HCT116 (cell line): ENCODE results near the gene NOP16. TPM values are rescaled to one million over a fixed set of nuclear protein-coding genes. Genes with fewer than 3 reads are reported as not detected.

ENCODE experiments used
- ATAC-seq: fragments of 200-7000 bp; cut with Tn5 transposase; 2 replicates; pipeline ENCODE4 v1.9.1; 2020; ENCODE audit warnings: mild to moderate bottlenecking, moderate library complexity
- BruUV-seq: library from RNA; stranded (reverse); fragments of 400-500 nt; replicated peaks from 2 replicates; lab custom pipeline; 2021; lab: Mats Ljungman, UMichigan
- CTCF ChIA-PET: fragments of 300-600 bp; sonication (Branson Sonifier 250); formaldehyde crosslinking; loops from one replicate; lab custom pipeline; 2021; ENCODE audit warnings: antibody characterized with exemption; lab: Charles Lee
- POLR2A ChIA-PET: fragments of 300-600, 350-600 bp; sonication (Branson Sonifier 250); formaldehyde crosslinking; loops from one replicate; lab custom pipeline; 2021; ENCODE audit warnings: antibody characterized with exemption; lab: Charles Lee
- RAD21 ChIA-PET, 2 experiments: fragments of 300-600 bp; sonication (Branson Sonifier 250); formaldehyde crosslinking; loops; one replicate each; lab custom pipeline; 2023; ENCODE audit warnings: low total read pairs in 2 of 2; ENCODE audit not compliant: uncharacterized antibody in 2 of 2, unreplicated experiment in 2 of 2, low non-redundant PET in 1 of 2; lab: Charles Lee
- DNase-seq: peaks from one replicate; pipeline ENCODE4 v3.0.0-alpha.2; 2010; ENCODE audit warnings: low read depth, low spot score
- H2AFZ ChIP-seq: fragments of 200-600 bp; shearing (Covaris generic), sonication (generic); 2 replicates; pipeline ENCODE4 v1.6.1; 2017; ENCODE audit warnings: low read depth, mixed run types, mixed read lengths, antibody characterized with exemption, low read length; ENCODE audit not compliant: poor library complexity, severe bottlenecking
- H3K27ac ChIP-seq: 2 replicates; pipeline ENCODE4 v1.5.1; 2012; ENCODE audit warnings: low read depth, low read length
- H3K27me3 ChIP-seq: fragments of 200-600 bp; sonication (generic); 2 replicates; pipeline ENCODE4 v1.6.1; 2016; ENCODE audit warnings: mixed run types, low read length, mixed read lengths; ENCODE audit not compliant: insufficient read depth
- H3K36me3 ChIP-seq, 2 experiments: fragments of 200-500 bp in 1 of 2; fragments of 200-600 bp in 1 of 2; sonication (Bioruptor generic) in 1 of 2; sonication (generic) in 1 of 2; 2 replicates each; pipeline versions ENCODE4 v1.5.1 to v1.6.1; 2014 to 2016; ENCODE audit warnings: low read length in 2 of 2, inconsistent platforms in 1 of 2, mixed read lengths in 1 of 2, mixed run types in 1 of 2; ENCODE audit not compliant: insufficient read depth in 2 of 2, control insufficient read depth in 1 of 2
- H3K4me1 ChIP-seq, 2 experiments: fragments of 200-600 bp in 1 of 2; sonication (generic) in 1 of 2; 2 replicates each; pipeline versions ENCODE4 v1.5.1 to v1.6.1; 2012 to 2017; ENCODE audit warnings: low read length in 2 of 2, inconsistent platforms in 1 of 2, mild to moderate bottlenecking in 1 of 2, mixed read lengths in 1 of 2, mixed run types in 1 of 2, moderate library complexity in 1 of 2; ENCODE audit not compliant: insufficient read depth in 2 of 2, control insufficient read depth in 1 of 2
- H3K4me2 ChIP-seq: fragments of 200-600 bp; sonication (generic); 2 replicates; pipeline ENCODE4 v1.6.1; 2017; ENCODE audit warnings: mixed run types, low read length, mixed read lengths
- H3K4me3 ChIP-seq, 2 experiments: fragments of 200-600 bp in 1 of 2; sonication (generic) in 1 of 2; replicated peaks in 1 of 2; 2 replicates each; pipeline ENCODE4 v1.5.1; 2011 to 2016; ENCODE audit warnings: low read length in 2 of 2, control low read depth in 1 of 2, low read depth in 1 of 2, mild to moderate bottlenecking in 1 of 2, mixed read lengths in 1 of 2, mixed run types in 1 of 2
- H3K79me2 ChIP-seq: fragments of 200-600 bp; sonication (generic); 2 replicates; pipeline ENCODE4 v1.6.1; 2017; ENCODE audit warnings: mild to moderate bottlenecking, mixed run types, low read length, moderate library complexity, mixed read lengths; ENCODE audit not compliant: insufficient read depth
- H3K9ac ChIP-seq: fragments of 200-600 bp; sonication (generic); 2 replicates; pipeline ENCODE4 v1.6.1; 2016; ENCODE audit warnings: low read length, mixed read lengths
- H3K9me2 ChIP-seq: fragments of 200-600 bp; sonication (generic), shearing (Covaris generic); 2 replicates; pipeline ENCODE4 v1.6.1; 2017; ENCODE audit warnings: mixed run types, mild to moderate bottlenecking, moderate library complexity; ENCODE audit not compliant: insufficient read depth
- H3K9me3 ChIP-seq, 2 experiments: fragments of 200-500 bp in 1 of 2; fragments of 200-600 bp in 1 of 2; sonication (Bioruptor generic) in 1 of 2; sonication (generic) in 1 of 2; 2 replicates each; pipeline ENCODE4 v1.6.1; 2014 to 2017; ENCODE audit warnings: low read length in 2 of 2, mixed read lengths in 2 of 2, inconsistent platforms in 1 of 2, low read depth in 1 of 2, mild to moderate bottlenecking in 1 of 2, mixed run types in 1 of 2, moderate library complexity in 1 of 2; ENCODE audit not compliant: control insufficient read depth in 1 of 2, insufficient read depth in 1 of 2
- H4K20me1 ChIP-seq: fragments of 200-600 bp; sonication (generic), shearing (Covaris generic); 2 replicates; pipeline ENCODE4 v1.6.1; 2017; ENCODE audit warnings: mixed run types, mild to moderate bottlenecking, moderate library complexity; ENCODE audit not compliant: insufficient read depth
- ATF3 ChIP-seq: IDR thresholded peaks from 2 replicates; pipeline ENCODE4 v1.6.1; 2012
- CBX3 ChIP-seq: IDR thresholded peaks from 2 replicates; pipeline ENCODE4 v1.6.1; 2012; ENCODE audit warnings: low read depth
- CEBPB ChIP-seq: IDR thresholded peaks from 2 replicates; pipeline ENCODE4 v1.6.1; 2012; ENCODE audit warnings: low read depth
- ELF1 ChIP-seq: IDR thresholded peaks from 2 replicates; pipeline ENCODE4 v1.6.1; 2012; ENCODE audit warnings: low read depth, borderline replicate concordance
- EZH2phosphoT487 ChIP-seq: fragments of 200-600 bp; IDR thresholded peaks from 2 replicates; pipeline ENCODE4 v1.6.1; 2018; ENCODE audit warnings: antibody characterized with exemption, borderline replicate concordance
- FOSL1 ChIP-seq: IDR thresholded peaks from 2 replicates; pipeline ENCODE4 v1.6.1; 2012; ENCODE audit warnings: low read depth
- JUND ChIP-seq: IDR thresholded peaks from 2 replicates; pipeline ENCODE4 v1.6.1; 2012
- POLR2A ChIP-seq: IDR thresholded peaks from 2 replicates; pipeline ENCODE4 v1.7.0; 2011; ENCODE audit warnings: borderline replicate concordance; ENCODE audit not compliant: insufficient read depth, insufficient read length; ENCODE audit errors: extremely low read depth
- POLR2AphosphoS5 ChIP-seq: IDR thresholded peaks from 2 replicates; pipeline ENCODE4 v1.6.1; 2011; ENCODE audit warnings: mild to moderate bottlenecking, low read depth, low read length, moderate library complexity
- SIN3A ChIP-seq: IDR thresholded peaks from 2 replicates; pipeline ENCODE4 v1.6.1; 2012; ENCODE audit warnings: low read depth
- SP1 ChIP-seq: IDR thresholded peaks from 2 replicates; pipeline ENCODE4 v1.6.1; 2012; ENCODE audit warnings: low read depth
- SRF ChIP-seq: IDR thresholded peaks from 2 replicates; pipeline ENCODE4 v1.6.1; 2012; ENCODE audit warnings: low read depth
- TCF7L2 ChIP-seq: IDR thresholded peaks from 2 replicates; pipeline ENCODE4 v1.7.0; 2011; ENCODE audit warnings: borderline replicate concordance, inconsistent platforms; ENCODE audit not compliant: insufficient read depth, insufficient read length; ENCODE audit errors: extremely low read depth
- YY1 ChIP-seq: IDR thresholded peaks from 2 replicates; pipeline ENCODE4 v1.6.1; 2011; ENCODE audit warnings: low read length, low read depth, moderate library complexity, mild to moderate bottlenecking; ENCODE audit not compliant: insufficient replicate concordance; ENCODE audit errors: extremely low read depth
- intact Hi-C: fragments of 100-400 bp; cut with micrococcal nuclease; formaldehyde crosslinking; loops from 2 replicates; pipeline ENCODE4 v1.10.0; 2022
- total RNA-seq: library from RNA; stranded (reverse); gene quantifications from one replicate; pipeline ENCODE4 v1.2.1, GENCODE V29; 2021; ENCODE audit not compliant: unreplicated experiment
- TF ChIP-seq, protein P1 (sequence below): IDR thresholded peaks from 2 replicates; pipeline ENCODE4 v1.6.1; 2011; ENCODE audit warnings: mild to moderate bottlenecking, low read length, moderate library complexity; ENCODE audit not compliant: insufficient replicate concordance; ENCODE audit errors: extremely low read depth
- TF ChIP-seq, protein P2 (sequence below), 3 experiments: fragments of 200-600 bp in 1 of 3; sonication (generic) in 1 of 3; IDR thresholded peaks in 2 of 3; conservative IDR thresholded peaks in 1 of 3; 2 replicates each; pipeline ENCODE4 v1.5.1; 2012 to 2017; ENCODE audit warnings: low read depth in 2 of 3, low read length in 2 of 3, antibody characterized with exemption in 1 of 3, borderline replicate concordance in 1 of 3, control low read depth in 1 of 3, mild to moderate bottlenecking in 1 of 3, mixed read lengths in 1 of 3, mixed run types in 1 of 3, moderate library complexity in 1 of 3; ENCODE audit not compliant: insufficient read depth in 1 of 3
- TF ChIP-seq, protein P3 (sequence below): IDR thresholded peaks from 2 replicates; pipeline ENCODE4 v1.6.1; 2012; ENCODE audit warnings: low read depth

The NOP16 gene
- total RNA-seq, 1 experiment from 2014 or later, result 67.1 TPM

GRCh38 chr5:176396330-176396729 lies 7.9 kb upstream of the NOP16 start:
- CTCF ChIA-PET, result no interaction called here
- Histone ChIP-seq H3K9me2 (no peaks in the 10 kb centered on the region), H3K79me2 (no peaks in the 10 kb centered on the region; the same call in none of the 2 replicates), H3K9me3 (no peaks in the 10 kb centered on the region), H3K36me3 (peaks cover 2% of the 10 kb centered on the region in 2 experiments; a peak in 1 of 4 replicates), H3K4me1 (peaks cover 13 to 15% of the 10 kb centered on the region in 2 experiments), H2AFZ (no peak overlapping the region), H3K27me3 (no peaks in the 10 kb centered on the region), H3K27ac (no peak overlapping the region), H3K4me2 (no peak overlapping the region), H4K20me1 (no peaks in the 10 kb centered on the region), H3K9ac (no peak overlapping the region), H3K4me3 (no peak overlapping the region)
- POLR2A ChIA-PET, result no interaction called here
- no TSS peak for BruUV-seq
- intact Hi-C loops, result no loop called here
- ATAC-seq (no peak), DNase-seq (no peak)
- RAD21 ChIA-PET, result no interaction called here
- no peak for TF ChIP-seq ATF3
- no peak for TF ChIP-seq ELF1
- no peak for TF ChIP-seq POLR2AphosphoS5
- no peak for TF ChIP-seq CEBPB
- no peak for TF ChIP-seq SIN3A
- no peak for TF ChIP-seq JUND
- TF ChIP-seq POLR2A, result no peak
- TF ChIP-seq YY1, result no peak
- TF ChIP-seq EZH2phosphoT487, result no peak
- TF ChIP-seq, protein P1, sequence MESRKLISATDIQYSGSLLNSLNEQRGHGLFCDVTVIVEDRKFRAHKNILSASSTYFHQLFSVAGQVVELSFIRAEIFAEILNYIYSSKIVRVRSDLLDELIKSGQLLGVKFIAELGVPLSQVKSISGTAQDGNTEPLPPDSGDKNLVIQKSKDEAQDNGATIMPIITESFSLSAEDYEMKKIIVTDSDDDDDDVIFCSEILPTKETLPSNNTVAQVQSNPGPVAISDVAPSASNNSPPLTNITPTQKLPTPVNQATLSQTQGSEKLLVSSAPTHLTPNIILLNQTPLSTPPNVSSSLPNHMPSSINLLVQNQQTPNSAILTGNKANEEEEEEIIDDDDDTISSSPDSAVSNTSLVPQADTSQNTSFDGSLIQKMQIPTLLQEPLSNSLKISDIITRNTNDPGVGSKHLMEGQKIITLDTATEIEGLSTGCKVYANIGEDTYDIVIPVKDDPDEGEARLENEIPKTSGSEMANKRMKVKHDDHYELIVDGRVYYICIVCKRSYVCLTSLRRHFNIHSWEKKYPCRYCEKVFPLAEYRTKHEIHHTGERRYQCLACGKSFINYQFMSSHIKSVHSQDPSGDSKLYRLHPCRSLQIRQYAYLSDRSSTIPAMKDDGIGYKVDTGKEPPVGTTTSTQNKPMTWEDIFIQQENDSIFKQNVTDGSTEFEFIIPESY, result no peak
- no peak for TF ChIP-seq CBX3
- TF ChIP-seq FOSL1, result no peak
- no peak for TF ChIP-seq TCF7L2
- TF ChIP-seq SP1, result no peak
- TF ChIP-seq, protein P2, sequence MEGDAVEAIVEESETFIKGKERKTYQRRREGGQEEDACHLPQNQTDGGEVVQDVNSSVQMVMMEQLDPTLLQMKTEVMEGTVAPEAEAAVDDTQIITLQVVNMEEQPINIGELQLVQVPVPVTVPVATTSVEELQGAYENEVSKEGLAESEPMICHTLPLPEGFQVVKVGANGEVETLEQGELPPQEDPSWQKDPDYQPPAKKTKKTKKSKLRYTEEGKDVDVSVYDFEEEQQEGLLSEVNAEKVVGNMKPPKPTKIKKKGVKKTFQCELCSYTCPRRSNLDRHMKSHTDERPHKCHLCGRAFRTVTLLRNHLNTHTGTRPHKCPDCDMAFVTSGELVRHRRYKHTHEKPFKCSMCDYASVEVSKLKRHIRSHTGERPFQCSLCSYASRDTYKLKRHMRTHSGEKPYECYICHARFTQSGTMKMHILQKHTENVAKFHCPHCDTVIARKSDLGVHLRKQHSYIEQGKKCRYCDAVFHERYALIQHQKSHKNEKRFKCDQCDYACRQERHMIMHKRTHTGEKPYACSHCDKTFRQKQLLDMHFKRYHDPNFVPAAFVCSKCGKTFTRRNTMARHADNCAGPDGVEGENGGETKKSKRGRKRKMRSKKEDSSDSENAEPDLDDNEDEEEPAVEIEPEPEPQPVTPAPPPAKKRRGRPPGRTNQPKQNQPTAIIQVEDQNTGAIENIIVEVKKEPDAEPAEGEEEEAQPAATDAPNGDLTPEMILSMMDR (IDR thresholded peaks at IDR 0.05 in 2 of 3, conservative IDR thresholded peaks at IDR 0.05 in 1 of 3; ENCODE audit: borderline replicate concordance in 1 of 3, insufficient read depth in 1 of 3, low read depth in 2 of 3, low read length in 2 of 3), result no peak
- TF ChIP-seq SRF, result no peak
- TF ChIP-seq, protein P3, sequence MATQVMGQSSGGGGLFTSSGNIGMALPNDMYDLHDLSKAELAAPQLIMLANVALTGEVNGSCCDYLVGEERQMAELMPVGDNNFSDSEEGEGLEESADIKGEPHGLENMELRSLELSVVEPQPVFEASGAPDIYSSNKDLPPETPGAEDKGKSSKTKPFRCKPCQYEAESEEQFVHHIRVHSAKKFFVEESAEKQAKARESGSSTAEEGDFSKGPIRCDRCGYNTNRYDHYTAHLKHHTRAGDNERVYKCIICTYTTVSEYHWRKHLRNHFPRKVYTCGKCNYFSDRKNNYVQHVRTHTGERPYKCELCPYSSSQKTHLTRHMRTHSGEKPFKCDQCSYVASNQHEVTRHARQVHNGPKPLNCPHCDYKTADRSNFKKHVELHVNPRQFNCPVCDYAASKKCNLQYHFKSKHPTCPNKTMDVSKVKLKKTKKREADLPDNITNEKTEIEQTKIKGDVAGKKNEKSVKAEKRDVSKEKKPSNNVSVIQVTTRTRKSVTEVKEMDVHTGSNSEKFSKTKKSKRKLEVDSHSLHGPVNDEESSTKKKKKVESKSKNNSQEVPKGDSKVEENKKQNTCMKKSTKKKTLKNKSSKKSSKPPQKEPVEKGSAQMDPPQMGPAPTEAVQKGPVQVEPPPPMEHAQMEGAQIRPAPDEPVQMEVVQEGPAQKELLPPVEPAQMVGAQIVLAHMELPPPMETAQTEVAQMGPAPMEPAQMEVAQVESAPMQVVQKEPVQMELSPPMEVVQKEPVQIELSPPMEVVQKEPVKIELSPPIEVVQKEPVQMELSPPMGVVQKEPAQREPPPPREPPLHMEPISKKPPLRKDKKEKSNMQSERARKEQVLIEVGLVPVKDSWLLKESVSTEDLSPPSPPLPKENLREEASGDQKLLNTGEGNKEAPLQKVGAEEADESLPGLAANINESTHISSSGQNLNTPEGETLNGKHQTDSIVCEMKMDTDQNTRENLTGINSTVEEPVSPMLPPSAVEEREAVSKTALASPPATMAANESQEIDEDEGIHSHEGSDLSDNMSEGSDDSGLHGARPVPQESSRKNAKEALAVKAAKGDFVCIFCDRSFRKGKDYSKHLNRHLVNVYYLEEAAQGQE, result no peak
